Measurements from ENCODE around the gene MASP1.

DNA sequence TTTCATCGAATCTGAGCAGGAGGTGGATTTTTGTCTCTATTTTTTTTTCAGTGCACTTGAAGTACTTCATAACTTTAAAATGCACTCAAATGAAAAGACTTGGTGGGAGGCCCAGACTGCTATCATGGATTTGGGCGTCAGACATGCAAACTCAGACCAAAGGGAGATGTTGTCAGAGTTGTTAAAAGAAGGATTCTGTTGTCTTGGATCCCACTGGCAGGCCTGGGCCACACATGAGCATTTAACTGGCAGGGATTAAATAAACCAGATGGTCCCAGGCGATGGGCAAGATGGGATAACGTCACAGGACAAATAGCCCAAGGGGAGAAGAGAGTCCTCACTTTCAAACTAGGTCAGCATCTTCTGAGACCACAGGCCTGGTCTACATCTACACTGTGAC lies 78.8 kb downstream of the MASP1 start:
- TF ChIP-seq POLR2A (IDR thresholded peaks at IDR 0.05) = no peak
- TF ChIP-seq, protein P1, sequence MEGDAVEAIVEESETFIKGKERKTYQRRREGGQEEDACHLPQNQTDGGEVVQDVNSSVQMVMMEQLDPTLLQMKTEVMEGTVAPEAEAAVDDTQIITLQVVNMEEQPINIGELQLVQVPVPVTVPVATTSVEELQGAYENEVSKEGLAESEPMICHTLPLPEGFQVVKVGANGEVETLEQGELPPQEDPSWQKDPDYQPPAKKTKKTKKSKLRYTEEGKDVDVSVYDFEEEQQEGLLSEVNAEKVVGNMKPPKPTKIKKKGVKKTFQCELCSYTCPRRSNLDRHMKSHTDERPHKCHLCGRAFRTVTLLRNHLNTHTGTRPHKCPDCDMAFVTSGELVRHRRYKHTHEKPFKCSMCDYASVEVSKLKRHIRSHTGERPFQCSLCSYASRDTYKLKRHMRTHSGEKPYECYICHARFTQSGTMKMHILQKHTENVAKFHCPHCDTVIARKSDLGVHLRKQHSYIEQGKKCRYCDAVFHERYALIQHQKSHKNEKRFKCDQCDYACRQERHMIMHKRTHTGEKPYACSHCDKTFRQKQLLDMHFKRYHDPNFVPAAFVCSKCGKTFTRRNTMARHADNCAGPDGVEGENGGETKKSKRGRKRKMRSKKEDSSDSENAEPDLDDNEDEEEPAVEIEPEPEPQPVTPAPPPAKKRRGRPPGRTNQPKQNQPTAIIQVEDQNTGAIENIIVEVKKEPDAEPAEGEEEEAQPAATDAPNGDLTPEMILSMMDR (IDR thresholded peaks at IDR 0.05) = no peak
